Endometrial microvascular endothelial cells (primary cell): ENCODE results near the gene BRSK2. TPM values are rescaled to one million over a fixed set of nuclear protein-coding genes. Genes with fewer than 3 reads are reported as not detected.

ENCODE experiments used
- in situ Hi-C: cut with HindIII; loops from 2 replicates; pipeline ENCODE4 v1.10.0; 2017; ENCODE audit warnings: low sequenced_read_pairs, low pct_unique_long_range_greater_than_20kb; ENCODE audit errors: inconsistent ontology term
- total RNA-seq: library from RNA; depleted of rRNA; stranded (reverse); fragments of >200 nt; gene quantifications from one replicate; pipeline ENCODE4 v1.2.3, GENCODE V29; 2015; ENCODE audit errors: inconsistent ontology term

BRSK2 gene
- total RNA-seq, 1 donor from 2014 or later = not detected

DNA sequence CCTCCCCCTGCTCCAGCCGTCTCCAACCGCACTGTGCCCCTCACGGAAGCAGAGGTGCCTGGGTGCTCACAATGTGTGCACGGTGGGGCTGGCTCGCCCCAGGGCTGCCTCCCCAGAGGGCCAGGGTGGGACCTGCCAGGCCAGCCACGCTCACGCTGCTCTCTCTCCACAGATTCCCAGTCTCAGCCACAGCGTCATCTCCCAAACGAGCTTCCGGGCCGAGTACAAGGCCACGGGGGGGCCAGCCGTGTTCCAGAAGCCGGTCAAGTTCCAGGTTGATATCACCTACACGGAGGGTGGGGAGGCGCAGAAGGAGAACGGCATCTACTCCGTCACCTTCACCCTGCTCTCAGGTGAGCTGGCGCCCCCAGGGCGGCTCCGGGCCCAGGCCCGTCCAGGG is 66.4 kb downstream of the BRSK2 start:
- in situ Hi-C loops = no loop called here

DNA sequence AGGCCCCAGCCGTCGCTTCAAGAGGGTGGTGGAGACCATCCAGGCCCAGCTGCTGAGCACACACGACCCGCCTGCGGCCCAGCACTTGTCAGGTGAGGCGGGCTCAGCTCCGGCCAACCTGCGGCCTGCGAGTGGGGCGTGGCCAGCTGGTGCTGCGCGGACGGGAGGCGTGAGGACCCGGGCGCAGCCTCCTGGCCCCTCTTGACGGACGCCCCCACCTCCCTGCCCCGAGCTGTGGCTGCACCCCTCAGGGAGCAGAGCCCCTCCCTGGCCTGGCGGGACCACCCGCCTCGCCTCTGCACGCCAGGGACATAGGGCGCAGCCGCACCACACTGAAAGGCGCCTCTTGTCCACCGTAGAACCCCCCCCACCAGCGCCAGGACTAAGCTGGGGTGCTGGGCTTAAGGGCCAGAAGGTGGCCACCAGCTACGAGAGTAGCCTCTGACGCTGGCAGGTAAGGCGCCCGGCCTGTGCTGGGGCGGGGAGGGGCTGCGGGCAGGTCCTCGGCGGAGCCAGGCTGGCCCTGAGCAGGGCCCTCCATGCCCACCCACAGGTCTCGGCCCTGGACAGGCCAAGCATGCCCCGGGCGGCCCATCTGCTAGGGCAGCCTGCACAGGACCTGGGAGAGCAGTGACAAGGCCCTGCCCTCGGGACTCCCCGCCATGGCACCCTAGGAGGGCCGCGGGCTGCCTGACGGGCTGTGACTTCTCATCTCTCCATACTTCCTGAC is 67.0 kb downstream of the BRSK2 start:
- in situ Hi-C loops = no loop called here

DNA sequence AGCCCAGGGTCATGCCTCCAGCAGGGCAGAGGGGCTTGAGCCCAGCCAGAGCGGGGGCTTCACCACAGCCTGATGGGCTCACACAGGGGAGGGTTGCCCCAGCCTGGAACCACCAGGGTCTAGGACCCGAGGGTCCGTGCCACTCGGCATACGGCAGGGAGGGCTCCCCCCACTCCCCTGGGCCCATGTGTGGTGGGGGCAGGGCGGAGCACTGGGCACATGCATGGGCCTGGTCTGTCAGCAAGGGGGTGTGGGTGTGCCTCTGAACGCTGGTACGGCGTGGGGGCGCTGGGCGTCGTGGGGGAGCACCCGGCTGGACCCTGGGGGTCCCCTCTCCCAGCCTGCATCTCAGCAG is 67.6 kb downstream of the BRSK2 start:
- in situ Hi-C loops = no loop called here

DNA sequence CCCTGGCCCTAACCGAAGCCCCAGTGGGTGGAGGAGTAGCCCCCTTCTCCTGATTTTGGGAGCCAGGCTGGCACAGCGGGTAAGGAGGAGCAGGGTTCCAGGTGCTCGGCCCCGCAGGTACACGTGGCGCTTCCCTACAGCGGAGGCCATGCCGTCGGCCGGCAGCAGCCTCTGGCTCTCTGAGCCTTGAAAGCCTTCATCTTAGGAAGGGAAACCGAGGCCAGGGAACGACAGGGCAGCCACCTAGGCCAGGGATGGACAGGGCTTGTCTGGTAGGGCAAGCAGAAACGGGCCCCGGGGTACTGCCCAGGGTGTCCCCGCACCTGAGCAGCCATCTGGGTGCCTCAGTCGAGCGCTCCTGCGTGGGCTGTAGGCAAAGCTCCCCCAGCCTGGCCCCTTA is 68.1 kb downstream of the BRSK2 start:
- in situ Hi-C loops = no loop called here

DNA sequence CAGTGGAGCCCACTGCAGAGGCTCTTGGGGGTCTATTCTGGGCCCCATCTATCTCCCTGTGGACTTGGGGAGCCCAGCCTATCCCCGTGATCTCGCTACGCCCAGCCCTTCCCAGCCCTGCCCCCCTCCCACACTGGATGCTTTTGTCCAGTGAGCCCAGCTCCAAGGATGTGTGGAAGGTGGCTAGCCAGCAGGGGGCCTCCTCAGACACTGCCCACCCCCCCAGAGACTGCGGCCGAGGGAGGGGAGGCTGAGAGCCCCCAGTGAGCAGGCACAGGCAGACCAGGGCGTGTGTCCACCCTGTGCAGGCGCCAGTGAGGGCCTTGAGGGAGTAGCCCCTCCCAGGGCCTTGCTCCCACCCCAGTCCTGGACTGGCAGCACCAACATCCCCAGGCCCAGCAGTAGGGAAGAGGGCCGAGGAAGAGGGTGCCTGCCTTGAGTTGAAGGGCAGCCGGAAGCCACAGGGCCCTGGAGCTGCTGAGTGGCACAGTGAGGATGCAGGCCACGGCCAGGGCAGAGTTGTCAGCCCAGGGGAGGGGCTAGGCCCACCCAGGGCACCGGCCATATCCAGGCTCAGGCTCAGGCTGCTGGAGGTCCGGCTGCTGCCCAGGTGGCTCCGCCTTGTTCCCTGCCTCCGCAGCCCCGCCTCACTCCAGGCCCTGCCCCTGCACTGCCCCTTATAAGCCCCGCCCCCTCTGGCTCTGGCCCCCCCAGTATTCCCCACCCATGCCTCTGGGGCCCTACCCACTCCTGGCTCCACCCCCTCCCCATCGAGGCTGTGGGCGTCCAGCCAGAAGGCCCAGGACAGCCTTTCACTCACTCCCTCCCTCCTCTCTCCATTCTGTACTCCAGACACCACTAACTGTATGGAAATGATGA is 68.8 kb downstream of the BRSK2 start:
- in situ Hi-C loops = no loop called here

DNA sequence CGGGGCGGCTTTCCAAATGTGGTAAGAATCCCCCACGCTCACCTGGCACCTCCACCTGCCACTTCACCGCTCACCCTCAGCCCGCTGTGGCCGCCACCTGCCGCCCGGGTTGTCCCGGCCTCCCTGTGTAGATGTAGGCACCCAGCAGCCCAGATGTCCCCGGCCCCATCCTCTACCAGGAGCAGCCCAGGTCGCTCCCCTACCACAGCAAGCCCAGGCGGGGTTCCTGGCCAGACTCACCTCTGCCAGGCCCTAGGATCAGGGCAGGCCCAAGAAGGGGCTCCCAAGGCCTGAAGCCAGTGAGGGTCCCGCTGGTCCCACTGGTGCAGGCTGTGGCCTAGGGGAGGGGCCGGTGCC is 69.5 kb downstream of the BRSK2 start:
- in situ Hi-C loops = no loop called here

DNA sequence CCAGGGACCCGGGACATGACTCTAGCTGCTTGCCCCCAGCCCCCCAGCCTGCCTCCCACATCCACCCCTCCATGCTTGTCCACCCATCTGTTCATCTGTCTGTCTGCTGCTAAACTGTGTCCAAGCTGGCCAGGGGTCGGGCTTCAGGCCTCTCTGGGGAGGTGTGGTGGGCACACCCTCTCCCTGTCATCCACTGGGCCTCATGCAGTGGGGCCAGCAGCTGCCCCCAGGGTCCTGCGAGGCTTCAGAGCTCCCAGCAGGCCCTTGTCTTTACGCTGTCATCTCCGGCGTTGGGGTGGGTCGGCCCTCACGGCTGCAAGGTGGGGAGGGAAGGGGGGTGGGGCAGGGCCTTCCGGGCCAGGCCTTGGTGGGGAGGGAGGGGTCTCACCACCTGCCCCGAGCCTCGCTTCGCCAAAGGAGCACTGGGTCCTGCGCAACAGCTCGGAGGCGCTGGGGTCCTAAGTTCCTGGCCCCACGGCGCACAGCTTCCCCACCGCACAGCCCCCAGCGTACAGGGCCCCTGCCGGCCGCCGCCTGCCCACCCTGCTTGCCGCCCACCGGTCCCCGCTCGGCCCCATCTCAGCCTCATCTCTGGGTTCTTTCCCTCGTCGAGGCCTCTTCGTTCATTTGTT is 70.1 kb downstream of the BRSK2 start:
- in situ Hi-C loops = no loop called here

DNA sequence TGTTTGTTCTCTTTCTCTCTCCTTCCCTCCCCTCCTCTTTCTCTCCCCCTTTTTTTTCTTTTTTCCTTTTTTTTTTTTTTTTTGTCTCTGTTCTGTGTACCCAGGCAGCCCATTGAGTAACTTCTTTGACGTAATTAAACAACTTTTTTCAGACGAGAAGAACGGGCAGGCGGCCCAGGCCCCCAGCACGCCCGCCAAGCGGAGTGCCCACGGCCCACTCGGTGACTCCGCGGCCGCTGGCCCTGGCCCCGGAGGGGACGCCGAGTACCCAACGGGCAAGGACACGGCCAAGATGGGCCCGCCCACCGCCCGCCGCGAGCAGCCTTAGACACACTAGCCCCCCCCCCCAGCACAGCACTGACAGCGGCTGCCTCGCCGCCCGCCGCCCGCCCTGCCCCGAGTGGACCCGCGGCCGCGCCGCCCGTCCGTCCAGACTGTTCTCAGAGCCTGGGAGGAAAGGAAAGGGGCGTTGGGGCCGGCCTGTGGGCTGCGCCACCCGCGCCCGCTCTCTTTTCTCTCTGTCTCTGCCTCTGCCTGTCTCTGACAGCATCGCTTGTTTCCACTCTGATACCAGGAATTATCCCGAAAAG is 70.8 kb downstream of the BRSK2 start:
- in situ Hi-C loops = no loop called here

DNA sequence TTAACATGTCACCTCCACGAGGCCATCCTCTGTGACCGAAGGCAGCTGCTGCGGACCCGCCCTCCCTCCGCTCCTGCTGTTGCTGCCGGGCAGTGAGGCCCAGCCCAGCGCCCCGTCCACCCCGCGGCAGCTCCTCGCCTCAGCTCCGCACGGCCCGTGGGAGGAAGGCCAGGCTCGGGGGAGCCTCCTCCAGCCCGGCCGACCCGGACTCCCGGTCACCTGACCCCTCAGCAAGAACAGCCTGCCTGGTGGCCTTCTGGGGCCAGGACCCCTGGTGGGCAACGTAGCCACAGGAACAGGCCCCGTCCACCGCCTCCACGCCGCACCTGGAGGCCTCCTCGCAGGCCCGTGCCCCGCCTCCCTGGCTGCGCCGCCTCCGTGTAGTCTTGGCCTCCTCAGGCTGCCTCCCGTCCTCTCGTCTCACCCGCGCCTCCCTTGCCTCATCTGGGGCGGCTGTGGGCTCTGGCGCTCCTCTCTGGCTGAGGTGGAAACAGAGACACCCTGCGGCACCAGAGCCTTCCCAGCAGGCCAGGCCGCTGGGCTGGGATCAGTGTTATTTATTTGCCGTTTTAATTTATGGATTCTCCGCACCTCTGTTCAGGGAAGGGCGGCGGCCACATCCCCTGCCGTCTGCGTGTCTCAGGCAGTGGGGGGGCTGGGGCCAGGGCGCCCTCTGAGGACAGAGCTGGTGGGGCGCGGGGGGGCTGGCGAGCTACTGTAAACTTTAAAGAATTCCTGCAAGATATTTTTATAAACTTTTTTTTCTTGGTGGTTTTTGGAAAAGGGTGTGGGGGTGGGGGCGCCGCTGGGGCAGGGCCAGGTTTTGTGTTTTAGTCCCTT is 71.5 kb downstream of the BRSK2 start:
- in situ Hi-C loops = no loop called here

DNA sequence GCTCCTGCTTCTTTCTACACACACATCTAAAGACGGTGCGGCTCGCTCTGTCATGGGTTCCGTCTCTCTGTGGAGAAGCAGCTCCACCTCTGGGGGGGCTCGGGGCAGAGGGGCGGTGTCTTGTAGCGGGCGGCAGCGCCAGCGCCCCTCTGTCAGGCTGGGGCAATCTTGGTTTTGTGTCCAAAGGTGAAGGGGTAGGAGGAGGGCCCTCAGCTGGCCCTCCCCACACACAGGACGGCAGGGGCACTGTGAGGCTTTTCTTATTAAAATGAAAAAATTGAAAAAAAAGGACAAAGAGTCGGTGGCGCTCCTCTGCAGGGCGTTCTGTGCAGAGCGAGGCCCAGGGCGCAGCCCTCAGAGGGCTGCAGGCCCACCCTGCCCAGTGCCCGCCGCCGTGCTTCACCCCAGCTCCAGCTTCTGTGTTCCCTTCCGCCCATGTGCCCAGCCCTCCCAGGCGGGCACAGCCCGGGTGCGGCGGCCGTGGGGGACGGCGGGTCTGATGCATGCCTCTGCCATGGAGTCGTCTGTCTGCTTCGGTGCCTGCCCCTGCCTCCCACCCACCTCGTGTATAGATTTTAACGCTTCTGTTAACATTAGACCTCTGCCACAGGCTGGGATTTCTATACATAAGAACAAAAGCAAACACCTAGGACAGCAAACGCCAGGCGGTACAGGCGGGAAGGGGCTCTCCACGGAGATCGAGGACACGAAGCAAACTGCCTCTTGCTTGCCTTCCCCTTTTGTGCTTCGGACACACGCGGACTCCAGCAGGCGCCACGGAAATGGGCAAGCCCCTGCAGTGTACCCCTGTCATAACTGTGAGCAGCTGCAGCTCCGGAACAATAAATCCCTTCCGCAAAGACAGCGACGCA is 72.3 kb downstream of the BRSK2 start:
- in situ Hi-C loops = no loop called here

DNA sequence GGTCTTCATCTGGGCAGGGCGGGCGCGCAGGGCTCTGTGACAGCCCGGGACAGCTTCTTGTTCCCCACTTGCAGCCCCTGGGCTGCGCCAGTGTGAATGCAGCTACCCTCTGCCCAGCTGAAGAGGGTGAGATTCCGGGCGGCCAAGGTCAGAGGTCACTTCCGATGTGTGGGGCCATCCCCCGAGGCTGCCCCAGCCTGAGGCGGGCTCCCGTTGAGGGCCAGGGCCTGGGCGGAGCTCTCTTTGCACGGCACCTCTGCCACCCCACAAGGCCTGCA is 72.9 kb downstream of the BRSK2 start:
- in situ Hi-C loops = no loop called here

DNA sequence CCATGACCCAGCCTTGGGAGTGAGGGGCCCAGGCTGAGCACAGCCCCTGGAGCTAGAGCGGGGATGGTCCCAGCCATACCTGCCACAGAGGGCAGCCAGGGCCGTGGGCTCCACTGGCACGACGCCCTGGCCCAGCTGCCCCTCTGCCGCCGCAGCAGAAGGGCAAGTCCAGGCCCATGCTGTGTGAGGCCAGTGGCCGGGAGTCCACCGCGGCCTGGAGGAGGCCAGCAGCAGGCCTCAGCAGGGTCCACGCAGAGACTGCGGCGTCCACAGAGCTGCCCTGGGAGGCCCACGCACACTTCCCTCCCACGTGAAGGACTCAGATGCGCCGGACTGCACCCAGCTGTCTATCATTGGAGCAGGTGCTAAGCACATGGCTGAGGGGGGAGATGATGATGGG is 73.3 kb downstream of the BRSK2 start:
- in situ Hi-C loops = no loop called here

DNA sequence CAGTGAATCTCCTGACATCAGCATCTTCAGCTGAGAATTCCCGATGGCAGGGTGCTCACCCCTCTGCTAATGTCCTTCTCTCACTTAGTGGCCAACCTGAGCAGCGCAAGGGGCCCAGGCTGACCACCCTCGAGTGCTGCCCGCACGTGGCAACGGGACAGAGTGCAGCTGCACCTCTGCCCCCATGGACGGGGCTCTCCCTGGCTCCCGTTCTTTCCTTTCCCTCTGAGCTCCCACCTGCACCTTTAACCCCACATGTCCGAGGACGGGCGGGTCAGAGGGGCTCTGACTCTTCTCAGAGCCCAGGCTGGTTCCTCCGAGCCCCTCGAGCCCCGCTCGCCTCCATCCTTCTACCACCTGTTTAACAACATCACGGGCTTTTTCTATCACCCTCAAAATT is 77.0 kb downstream of the BRSK2 start:
- in situ Hi-C loops = no loop called here

DNA sequence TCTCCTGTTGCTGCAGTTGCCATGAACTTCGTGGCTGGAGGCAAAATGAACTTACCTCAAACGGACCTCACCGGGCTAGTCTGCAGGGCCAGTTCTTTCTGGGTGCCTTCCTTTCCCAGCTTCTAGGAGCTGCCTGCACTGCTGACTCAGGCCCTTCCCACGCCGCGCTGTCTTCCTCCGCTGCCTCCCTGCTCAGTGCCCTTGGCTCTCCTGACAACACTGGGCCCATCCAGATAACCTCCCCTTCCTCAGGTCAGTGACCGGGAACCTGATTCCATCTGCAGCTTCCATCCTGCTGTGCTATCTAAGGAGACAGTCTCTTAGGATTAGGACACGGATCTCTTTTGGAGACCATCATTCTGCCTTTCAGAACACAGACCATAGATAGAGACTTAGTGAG is 77.5 kb downstream of the BRSK2 start:
- in situ Hi-C loops = no loop called here

DNA sequence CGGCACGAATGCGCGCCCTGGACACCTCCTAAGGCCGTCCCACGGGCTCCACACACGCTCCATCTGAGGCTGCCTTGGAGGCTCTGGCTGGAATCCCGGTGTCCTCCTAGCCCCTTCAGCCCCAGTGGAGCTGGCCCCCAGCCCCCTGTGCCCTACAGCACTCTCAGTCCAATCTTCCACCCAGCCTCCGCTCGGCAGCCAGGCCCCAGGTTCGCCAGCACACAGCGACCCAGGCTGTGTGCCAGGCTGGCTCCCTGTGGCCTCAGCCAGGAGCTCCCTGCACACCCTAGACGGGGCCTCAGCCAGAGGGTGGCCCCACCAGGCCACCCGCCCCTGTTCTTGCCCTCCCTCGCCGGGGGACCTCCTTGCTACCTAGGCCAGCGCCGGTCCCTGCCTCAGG is 78.3 kb downstream of the BRSK2 start:
- in situ Hi-C loops = no loop called here

DNA sequence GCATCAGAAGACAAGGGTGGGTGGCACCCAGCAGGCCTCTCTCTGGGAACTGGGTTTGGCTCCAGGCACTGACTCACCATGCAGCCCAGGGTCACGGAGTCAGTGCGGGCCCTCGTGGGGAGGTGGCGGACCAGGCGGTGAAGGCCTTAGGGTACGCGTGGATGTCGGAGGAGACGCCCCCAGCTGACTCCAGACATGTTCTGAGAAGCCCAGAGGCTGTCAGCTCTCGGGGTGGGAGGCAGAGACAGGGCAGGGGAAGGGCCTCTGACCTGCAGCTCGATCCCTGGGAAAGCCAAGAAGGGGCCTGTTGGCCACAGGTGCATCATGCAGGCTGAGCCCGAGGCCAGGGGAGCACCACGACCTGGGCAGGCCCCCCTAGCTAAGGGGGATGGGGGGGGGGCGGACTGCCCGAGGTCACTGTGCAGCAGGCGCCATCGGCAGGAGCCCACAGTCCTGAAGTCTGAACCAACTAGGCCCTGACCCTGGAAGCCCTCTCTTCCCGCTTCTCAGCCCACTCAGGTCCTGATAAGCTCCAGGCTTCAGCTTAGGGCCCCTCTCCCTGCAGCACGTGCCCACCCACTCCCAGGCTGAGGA is 78.8 kb downstream of the BRSK2 start:
- in situ Hi-C loops = no loop called here

DNA sequence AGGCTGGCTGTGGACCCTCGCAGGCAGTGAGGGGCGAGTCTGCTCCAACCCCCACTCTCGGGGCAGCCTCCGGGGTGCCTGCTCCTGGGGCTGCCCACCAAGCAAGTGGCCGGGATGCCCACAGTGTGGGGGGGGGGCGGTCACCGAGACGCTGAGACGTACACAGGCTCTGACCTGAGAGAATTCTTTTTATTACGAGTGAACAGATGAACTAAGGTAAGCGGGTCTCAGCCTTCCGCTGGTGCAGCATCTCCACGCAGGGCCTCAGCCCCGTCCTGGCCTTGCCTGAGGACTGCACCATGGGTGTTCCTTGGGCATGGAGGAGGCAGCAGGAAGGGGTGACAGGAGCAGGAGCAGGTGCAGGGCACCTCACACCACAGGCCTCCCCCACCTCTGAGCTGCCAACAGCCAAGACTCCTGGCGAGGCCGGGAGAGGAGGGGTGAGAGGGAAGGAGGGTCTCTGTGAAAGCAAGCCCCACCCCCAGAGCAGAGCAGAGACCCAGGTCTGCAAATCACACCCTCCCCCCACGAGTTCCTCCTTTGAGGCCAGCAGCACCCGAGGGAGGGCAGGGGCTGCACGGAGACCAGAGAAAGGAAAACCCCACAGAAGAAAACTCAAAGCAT is 79.7 kb downstream of the BRSK2 start:
- in situ Hi-C loops = no loop called here
